Endodermal cell (in vitro differentiated cells): Measurements from ENCODE around the gene NIN. TPM values are rescaled to one million over a fixed set of nuclear protein-coding genes. Genes with fewer than 3 reads are reported as not detected.

ENCODE experiments used
- DNase-seq: peaks from one replicate; pipeline ENCODE4 v3.0.0-alpha.2; 2017
- H3K27ac ChIP-seq: 2 replicates; pipeline ENCODE4 v1.5.1; 2013; ENCODE audit warnings: mild to moderate bottlenecking, low read depth, low read length, moderate library complexity
- H3K27me3 ChIP-seq: 2 replicates; pipeline ENCODE4 v1.6.1; 2013; ENCODE audit warnings: mild to moderate bottlenecking, low read length, moderate library complexity; ENCODE audit not compliant: insufficient read depth, control insufficient read depth, poor library complexity, severe bottlenecking
- H3K36me3 ChIP-seq: 2 replicates; pipeline ENCODE4 v1.7.0; 2013; ENCODE audit warnings: mild to moderate bottlenecking, low read length, moderate library complexity; ENCODE audit not compliant: control insufficient read depth, insufficient read depth
- H3K4me1 ChIP-seq: one replicate; pipeline ENCODE4 v1.7.0; 2013; ENCODE audit warnings: low read length; ENCODE audit not compliant: control insufficient read depth, insufficient read depth
- H3K4me3 ChIP-seq: 2 replicates; pipeline ENCODE4 v1.5.1; 2013; ENCODE audit warnings: mild to moderate bottlenecking, low read length, moderate library complexity
- H3K9ac ChIP-seq: 2 replicates; pipeline ENCODE4 v1.6.1; 2013; ENCODE audit warnings: mild to moderate bottlenecking, low read length, moderate library complexity; ENCODE audit not compliant: poor library complexity, severe bottlenecking; ENCODE audit errors: extremely low read depth
- H3K9me3 ChIP-seq: 2 replicates; pipeline ENCODE4 v1.6.1; 2013; ENCODE audit warnings: mild to moderate bottlenecking, low read length, moderate library complexity; ENCODE audit not compliant: control insufficient read depth
- H3K27ac Mint-ChIP-seq: 2 replicates; pipeline ENCODE4 v1.8.0; 2020; ENCODE audit warnings: mixed read lengths
- H3K27me3 Mint-ChIP-seq: 2 replicates; pipeline ENCODE4 v1.8.0; 2021; ENCODE audit warnings: mild to moderate bottlenecking, mixed read lengths; ENCODE audit not compliant: insufficient read depth
- H3K36me3 Mint-ChIP-seq: 2 replicates; pipeline ENCODE4 v1.8.0; 2020; ENCODE audit warnings: low read depth, mixed read lengths
- H3K4me1 Mint-ChIP-seq: 2 replicates; pipeline ENCODE4 v1.8.0; 2020; ENCODE audit warnings: mixed read lengths
- H3K4me3 Mint-ChIP-seq: 2 replicates; pipeline ENCODE4 v1.8.0; 2020; ENCODE audit warnings: mild to moderate bottlenecking, moderate library complexity, mixed read lengths
- H3K9me3 Mint-ChIP-seq: 2 replicates; pipeline ENCODE4 v1.8.0; 2020; ENCODE audit warnings: mild to moderate bottlenecking, mixed read lengths
- CTCF ChIP-seq: fragments of 200-600 bp; sonication (generic); conservative IDR thresholded peaks from 2 replicates; pipeline ENCODE4 v1.5.0; 2021; ENCODE audit warnings: antibody characterized with exemption, mild to moderate bottlenecking
- WGBS, 2 experiments: methylation state at CpG; one replicate each; pipeline versions ENCODE4 v1.1.5 to v1.1.7; 2013; ENCODE audit warnings: missing lambda C conversion rate in 2 of 2, mixed read lengths in 1 of 2; ENCODE audit not compliant: insufficient coverage in 1 of 2, insufficient read length in 1 of 2; 5-methylcytosine and 5-hydroxymethylcytosine counted together
- long read RNA-seq, 4 experiments: library from polyadenylated mRNA in 2 of 4; library from RNA in 1 of 4; library from capped mRNA in 1 of 4; stranded (forward) in 3 of 4; unstranded in 1 of 4; transcript quantifications; one replicate each; pipeline ENCODE4 v2.0.0, GENCODE V29; 2020 to 2021; ENCODE audit warnings: inconsistent platforms in 1 of 4
- polyA plus RNA-seq, 2 experiments: library from polyadenylated mRNA; stranded (reverse); fragments of 50-300 nt; gene quantifications; one replicate each; pipeline ENCODE4 v1.2.3, GENCODE V29; 2013
- total RNA-seq, 2 donors: library from RNA; stranded (reverse); fragmentation: NEBNext Ultra II Directional in 1 of 2; extraction: Animal tissue kit (Norgen Biotek cat#: 25700) in 1 of 2; gene quantifications; 2 replicates in 1 of 2; 3 replicates in 1 of 2; pipeline ENCODE4 v1.2.1, GENCODE V29; 2021

The NIN gene
- total RNA-seq: 1 to 10 TPM; 3.3 to 4.1 TPM
- 26.9 TPM for polyA plus RNA-seq (2013, experiment 1 of 2)
- polyA plus RNA-seq (2013, experiment 2 of 2): 28.3 TPM
- long read RNA-seq, experiment 1: 0 reads
- long read RNA-seq, experiment 2: 0 reads
- long read RNA-seq, experiment 3, partial matches to known transcripts: 2 of 3 reads
- long read RNA-seq, experiment 3, other reads (novel, unspliced or antisense): 1 of 3 reads
- long read RNA-seq, experiment 4, partial matches to known transcripts: 0 of 1 reads
- long read RNA-seq, experiment 4, other reads (novel, unspliced or antisense): 1 of 1 reads

- H3K27me3 Mint-ChIP-seq: peaks cover 93% of the 10 kb centered on the region
- H3K27ac Mint-ChIP-seq: no peak within 1 kb of the TSS
- H3K36me3 ChIP-seq: no peaks in the 10 kb centered on the region
- peak within 1 kb of the TSS; percentile 93 for H3K27ac ChIP-seq
- H3K9ac ChIP-seq: no peak within 1 kb of the TSS
- H3K4me1 ChIP-seq: no peaks in the 10 kb centered on the region
- peak; percentile 84 for DNase-seq
- peaks cover 92% of the 10 kb centered on the region for H3K27me3 ChIP-seq
- 0% methylated on average over 23 to 97 of the region's 97 CpGs for WGBS, 2 experiments
- no peaks in the 10 kb centered on the region for H3K9me3 ChIP-seq
- peaks cover 14% of the 10 kb centered on the region for H3K4me1 Mint-ChIP-seq
- peaks cover 2% of the 10 kb centered on the region for H3K9me3 Mint-ChIP-seq
- peak within 1 kb of the TSS; percentile 75 for H3K4me3 ChIP-seq
- no peak for TF ChIP-seq CTCF
- no peaks in the 10 kb centered on the region for H3K36me3 Mint-ChIP-seq
- H3K4me3 Mint-ChIP-seq: peak within 1 kb of the TSS; percentile 68
These were observed at the start of gene NIN for GRCh38 chr14:50830932-50831725. NIN (minus strand) TSS chr14:50831162; CDS start chr14:50822056, 9,106 bp downstream.

- Mint-ChIP-seq H3K4me1 (peaks cover 26% of the 10 kb centered on the region), H3K4me3 (no peak overlapping the region), H3K36me3 (no peaks in the 10 kb centered on the region), H3K27ac (no peak overlapping the region), H3K27me3 (peaks cover 31% of the 10 kb centered on the region), H3K9me3 (no peaks in the 10 kb centered on the region)
- H3K4me3 ChIP-seq: no peak overlapping the region
- no peaks in the 10 kb centered on the region for H3K9me3 ChIP-seq
- peaks cover 35% of the 10 kb centered on the region for H3K27me3 ChIP-seq
- WGBS, 2 experiments: 54 to 72% methylated on average over 3 to 7 of the region's 7 CpGs
- TF ChIP-seq CTCF: no peak
- peaks cover 5% of the 10 kb centered on the region for H3K4me1 ChIP-seq
- no peaks in the 10 kb centered on the region for H3K36me3 ChIP-seq
- peak; percentile 58 for DNase-seq
- H3K27ac ChIP-seq: no peak overlapping the region
- H3K9ac ChIP-seq: no peak overlapping the region
These were observed 44.6 kb upstream of the NIN start for GRCh38 chr14:50875359-50876070.

GRCh38 chr14:50874757-50875156, 43.8 kb upstream of the NIN start:
- H3K9me3 Mint-ChIP-seq: no peaks in the 10 kb centered on the region
- no peaks in the 10 kb centered on the region for H3K36me3 Mint-ChIP-seq
- H3K27me3 ChIP-seq: peaks cover 42% of the 10 kb centered on the region
- H3K9me3 ChIP-seq: no peaks in the 10 kb centered on the region
- TF ChIP-seq CTCF: no peak
- H3K27ac Mint-ChIP-seq: no peak overlapping the region
- H3K36me3 ChIP-seq: no peaks in the 10 kb centered on the region
- H3K27me3 Mint-ChIP-seq: peaks cover 39% of the 10 kb centered on the region
- no peak overlapping the region for H3K9ac ChIP-seq
- no peak overlapping the region for H3K4me3 Mint-ChIP-seq
- peaks cover 5% of the 10 kb centered on the region for H3K4me1 ChIP-seq
- peaks cover 26% of the 10 kb centered on the region for H3K4me1 Mint-ChIP-seq
- WGBS, 2 experiments: 93% methylated on average over 2 of the region's 2 CpGs; no CpG with 5 or more reads in 1 of the 2 experiments
- H3K4me3 ChIP-seq: no peak overlapping the region
- H3K27ac ChIP-seq: no peak overlapping the region
- no peak for DNase-seq
